Keratinocyte (primary cell): ENCODE results near the gene HSD17B14. TPM values are rescaled to one million over a fixed set of nuclear protein-coding genes. Genes with fewer than 3 reads are reported as not detected.

ENCODE experiments used
- DNase-seq: peaks from one replicate; pipeline ENCODE4 v3.0.0-alpha.2; 2011; ENCODE audit warnings: low read depth, missing footprints, low spot score
- FAIRE-seq: peaks from 2 replicates; lab custom pipeline; 2011; peaks lifted over from hg19 to GRCh38; lab: Jason Lieb, UNC
- H2AFZ ChIP-seq: 2 replicates; pipeline ENCODE4 v1.6.0; 2012; ENCODE audit warnings: low read length, control low read depth, inconsistent platforms; ENCODE audit not compliant: control insufficient read depth
- H3K27ac ChIP-seq: 2 replicates; pipeline ENCODE4 v1.5.1; 2011; ENCODE audit warnings: low read length; ENCODE audit not compliant: control insufficient read depth, insufficient read depth
- H3K27me3 ChIP-seq: 3 replicates; pipeline ENCODE4 v1.6.0; 2011; ENCODE audit warnings: low read length; ENCODE audit not compliant: control insufficient read depth, insufficient read depth; ENCODE audit errors: extremely low read depth
- H3K36me3 ChIP-seq, 2 experiments: 2 replicates in 1 of 2; 3 replicates in 1 of 2; pipeline ENCODE4 v1.5.1; 2011; ENCODE audit warnings: low read length in 2 of 2, mild to moderate bottlenecking in 1 of 2; ENCODE audit not compliant: control insufficient read depth in 2 of 2, insufficient read depth in 2 of 2; ENCODE audit errors: extremely low read depth in 1 of 2
- H3K4me1 ChIP-seq: 3 replicates; pipeline ENCODE4 v1.5.1; 2011; ENCODE audit warnings: low read length; ENCODE audit not compliant: control insufficient read depth, insufficient read depth; ENCODE audit errors: extremely low read depth
- H3K4me2 ChIP-seq: 3 replicates; pipeline ENCODE4 v1.6.0; 2011; ENCODE audit warnings: low read depth, low read length; ENCODE audit not compliant: control insufficient read depth, insufficient read depth; ENCODE audit errors: extremely low read depth
- H3K4me3 ChIP-seq, 3 experiments: fragments of 200-600 bp in 1 of 3; sonication (generic) in 1 of 3; 2 replicates in 2 of 3; 3 replicates in 1 of 3; pipeline ENCODE4 v1.5.1; 2011 to 2016; ENCODE audit warnings: low read length in 3 of 3, mild to moderate bottlenecking in 3 of 3, control low read depth in 2 of 3, inconsistent platforms in 1 of 3, low read depth in 1 of 3, mixed read lengths in 1 of 3, mixed run types in 1 of 3, moderate library complexity in 1 of 3; ENCODE audit not compliant: control insufficient read depth in 2 of 3, insufficient read depth in 2 of 3; ENCODE audit errors: extremely low read depth in 1 of 3
- H3K79me2 ChIP-seq: 2 replicates; pipeline ENCODE4 v1.6.0; 2012; ENCODE audit warnings: low read length; ENCODE audit not compliant: control insufficient read depth, insufficient read depth
- H3K9ac ChIP-seq: 3 replicates; pipeline ENCODE4 v1.6.0; 2011; ENCODE audit warnings: low read length; ENCODE audit not compliant: control insufficient read depth, insufficient read depth; ENCODE audit errors: extremely low read depth
- H3K9me1 ChIP-seq: 3 replicates; pipeline ENCODE4 v1.6.0; 2011; ENCODE audit warnings: low read length; ENCODE audit not compliant: control insufficient read depth, insufficient read depth; ENCODE audit errors: extremely low read depth
- H3K9me3 ChIP-seq: 2 replicates; pipeline ENCODE4 v1.5.1; 2012; ENCODE audit warnings: low read depth, low read length; ENCODE audit not compliant: control insufficient read depth
- H4K20me1 ChIP-seq: 3 replicates; pipeline ENCODE4 v1.6.0; 2011; ENCODE audit warnings: low read length; ENCODE audit not compliant: control insufficient read depth, insufficient read depth; ENCODE audit errors: extremely low read depth
- EZH2 ChIP-seq: IDR thresholded peaks from one replicate; pipeline ENCODE4 v1.6.1; 2012; ENCODE audit warnings: inconsistent platforms, mild to moderate bottlenecking, low read length, moderate library complexity
- dilution Hi-C: fragments of 300-500 bp; cut with MboI; formaldehyde crosslinking; loops from one replicate; pipeline ENCODE4 v1.7.0; 2020; ENCODE audit warnings: low sequenced_read_pairs; ENCODE audit not compliant: extremely low pct_ligation_motif_present
- polyA plus RNA-seq, 5 experiments: library from polyadenylated mRNA; depleted of rRNA in 3 of 5; stranded (reverse) in 3 of 5; stranded (forward) in 1 of 5; unstranded in 1 of 5; fragments of >200 nt; gene quantifications; 1 replicate in 1 of 5; 2 replicates in 3 of 5; 3 replicates in 1 of 5; pipeline versions ENCODE4 v1.2.1 to v1.2.3, GENCODE V29; 2011 to 2012; ENCODE audit warnings: missing spikeins in 2 of 5, low read depth in 1 of 5, low replicate concordance in 1 of 5
- TF ChIP-seq, protein P1 (sequence below), 3 experiments: IDR thresholded peaks in 1 of 3; conservative IDR thresholded peaks in 1 of 3; optimal IDR thresholded peaks in 1 of 3; 2 replicates in 2 of 3; 3 replicates in 1 of 3; pipeline versions ENCODE3 to v1.5.1; 2011; ENCODE audit warnings: low read length in 3 of 3, mild to moderate bottlenecking in 3 of 3, moderate library complexity in 2 of 3, control low read depth in 1 of 3, inconsistent platforms in 1 of 3; ENCODE audit not compliant: insufficient read depth in 2 of 3; ENCODE audit errors: extremely low read depth in 1 of 3

The HSD17B14 gene
- polyA plus RNA-seq, 1 donor (not counting 4 experiments of a cell fraction or from before 2014, with no cell fraction given): 0.92 TPM

DNA sequence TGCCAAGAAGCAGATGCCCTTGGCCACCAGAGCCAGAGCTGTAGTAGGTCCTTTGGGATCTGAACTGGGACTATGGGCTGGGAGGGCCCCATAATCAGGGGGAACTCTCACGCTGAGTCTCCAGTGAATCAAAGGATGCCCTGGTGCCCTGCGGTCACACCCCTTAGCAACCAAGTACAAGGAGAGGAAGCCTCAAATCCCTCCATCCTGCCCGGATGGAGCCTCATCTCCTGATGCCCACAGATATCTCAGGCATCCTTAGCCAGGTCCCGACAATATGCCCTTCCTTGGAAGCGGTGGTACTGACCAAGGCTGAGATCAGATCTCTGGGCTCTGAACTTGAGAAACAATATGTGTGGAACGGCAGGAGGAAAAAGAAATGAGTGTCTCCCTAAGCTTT is 30.4 kb upstream of the HSD17B14 start:
- Histone ChIP-seq H4K20me1 (no peaks in the 10 kb centered on the region), H3K4me3 (no peak overlapping the region), H3K4me2 (no peak overlapping the region), H3K36me3 (no peaks in the 10 kb centered on the region), H3K27ac (no peak overlapping the region), H3K79me2 (no peaks in the 10 kb centered on the region), H3K27me3 (no peaks in the 10 kb centered on the region), H3K9me3 (no peaks in the 10 kb centered on the region), H3K9me1 (no peaks in the 10 kb centered on the region), H2AFZ (no peak overlapping the region), H3K9ac (no peak overlapping the region), H3K4me1 (peaks cover 11% of the 10 kb centered on the region)
- TF ChIP-seq, protein P1, sequence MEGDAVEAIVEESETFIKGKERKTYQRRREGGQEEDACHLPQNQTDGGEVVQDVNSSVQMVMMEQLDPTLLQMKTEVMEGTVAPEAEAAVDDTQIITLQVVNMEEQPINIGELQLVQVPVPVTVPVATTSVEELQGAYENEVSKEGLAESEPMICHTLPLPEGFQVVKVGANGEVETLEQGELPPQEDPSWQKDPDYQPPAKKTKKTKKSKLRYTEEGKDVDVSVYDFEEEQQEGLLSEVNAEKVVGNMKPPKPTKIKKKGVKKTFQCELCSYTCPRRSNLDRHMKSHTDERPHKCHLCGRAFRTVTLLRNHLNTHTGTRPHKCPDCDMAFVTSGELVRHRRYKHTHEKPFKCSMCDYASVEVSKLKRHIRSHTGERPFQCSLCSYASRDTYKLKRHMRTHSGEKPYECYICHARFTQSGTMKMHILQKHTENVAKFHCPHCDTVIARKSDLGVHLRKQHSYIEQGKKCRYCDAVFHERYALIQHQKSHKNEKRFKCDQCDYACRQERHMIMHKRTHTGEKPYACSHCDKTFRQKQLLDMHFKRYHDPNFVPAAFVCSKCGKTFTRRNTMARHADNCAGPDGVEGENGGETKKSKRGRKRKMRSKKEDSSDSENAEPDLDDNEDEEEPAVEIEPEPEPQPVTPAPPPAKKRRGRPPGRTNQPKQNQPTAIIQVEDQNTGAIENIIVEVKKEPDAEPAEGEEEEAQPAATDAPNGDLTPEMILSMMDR (optimal IDR thresholded peaks at IDR 0.05 in 1 of 3, IDR thresholded peaks at IDR 0.05 in 1 of 3, conservative IDR thresholded peaks at IDR 0.05 in 1 of 3; ENCODE audit: extremely low read depth in 1 of 3, insufficient read depth in 2 of 3, low read length in 3 of 3): no peak
- no peak for TF ChIP-seq EZH2
- DNase-seq (no peak), FAIRE-seq (no peak)
- dilution Hi-C loops: no loop called here

DNA sequence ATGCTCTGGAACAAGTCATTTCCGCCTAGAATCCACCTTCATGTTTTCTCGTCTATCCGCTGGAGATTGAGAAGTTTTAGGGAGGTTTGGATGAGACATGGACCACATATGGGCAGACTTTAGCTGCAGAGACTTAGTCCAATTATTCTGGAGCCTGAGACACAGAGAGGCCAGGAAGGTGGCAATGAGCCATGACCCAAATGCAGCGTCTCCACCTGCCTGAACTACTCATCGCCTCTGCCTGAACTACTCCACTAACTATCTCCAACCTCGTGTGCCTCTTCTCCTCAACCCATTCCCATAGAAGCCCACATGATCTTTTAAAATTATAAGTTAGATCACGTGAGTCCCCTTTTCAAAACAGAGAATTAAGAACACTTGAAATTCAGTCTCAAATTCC is 26.5 kb upstream of the HSD17B14 start:
- no peaks in the 10 kb centered on the region for H3K9me1 ChIP-seq
- H3K9ac ChIP-seq: no peak overlapping the region
- no peaks in the 10 kb centered on the region for H4K20me1 ChIP-seq
- dilution Hi-C loops: no loop called here
- no peaks in the 10 kb centered on the region for H3K36me3 ChIP-seq
- no peak overlapping the region for H3K4me3 ChIP-seq
- DNase-seq (no peak), FAIRE-seq (no peak)
- no peaks in the 10 kb centered on the region for H3K9me3 ChIP-seq
- H3K4me2 ChIP-seq: no peak overlapping the region
- H3K79me2 ChIP-seq: no peaks in the 10 kb centered on the region
- H3K27me3 ChIP-seq: no peaks in the 10 kb centered on the region
- no peak overlapping the region for H3K27ac ChIP-seq
- no peak overlapping the region for H2AFZ ChIP-seq
- H3K4me1 ChIP-seq: peaks cover 6% of the 10 kb centered on the region
- TF ChIP-seq EZH2: no peak
- TF ChIP-seq, protein P1 (optimal IDR thresholded peaks at IDR 0.05 in 1 of 3, IDR thresholded peaks at IDR 0.05 in 1 of 3, conservative IDR thresholded peaks at IDR 0.05 in 1 of 3; ENCODE audit: extremely low read depth in 1 of 3, insufficient read depth in 2 of 3, low read length in 3 of 3): no peak
